HG02678 (cell line): ENCODE measurements around the gene TMEM192.
A peak's percentile ranks its signal among the peaks of the same experiment; 100 is the strongest.
"Not testable (repeated sequence)": the region's sequence is repeated elsewhere in the genome, so short reads cannot be mapped to it uniquely, and the experiment has no call there.

Source experiments
- ATAC-seq: cut with Tn5 transposase; IDR thresholded peaks from one replicate; pipeline ENCODE4 v1.9.1; 2021; ENCODE audit warnings: mild to moderate bottlenecking, moderate library complexity; ENCODE audit not compliant: unreplicated experiment

Gene TMEM192

DNA sequence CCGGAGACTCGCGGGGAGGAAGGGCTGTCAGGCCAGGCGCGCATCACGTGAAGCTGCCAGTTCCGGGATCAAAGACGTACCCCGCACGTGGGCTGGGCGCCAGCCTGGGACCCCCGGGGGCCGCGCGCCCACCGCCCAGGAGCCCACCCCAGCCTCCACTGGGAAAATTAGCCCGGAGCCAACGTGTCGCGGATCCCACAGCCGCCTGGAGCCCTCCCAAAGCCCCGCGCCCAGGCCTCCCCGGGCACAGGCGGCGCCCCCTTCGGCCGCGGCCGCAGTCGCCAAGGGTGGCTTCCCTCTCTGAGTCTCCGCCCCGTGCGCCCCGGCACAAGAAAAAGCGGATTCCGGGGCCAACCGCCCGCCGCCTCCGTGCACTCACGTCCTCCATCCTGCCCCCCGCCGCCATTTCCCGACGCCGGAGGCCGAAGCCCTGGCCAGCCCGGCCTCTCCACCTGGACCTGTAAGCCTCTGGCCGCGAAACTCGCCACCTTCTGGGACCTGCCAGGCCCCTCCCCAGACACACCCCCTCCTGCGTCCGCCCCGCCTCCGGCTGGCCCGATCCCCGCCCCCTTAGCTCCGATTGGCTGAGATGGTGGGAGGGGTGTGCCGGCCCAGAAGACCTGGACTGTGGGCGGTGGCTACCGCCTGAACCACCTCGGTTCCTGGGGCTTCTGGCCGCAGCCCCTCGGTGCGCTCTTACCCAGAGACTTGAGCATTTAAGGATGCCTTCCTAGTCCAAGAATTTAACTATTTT lies at the start of gene TMEM192:
Gene TMEM192, minus strand, starts transcription at position 493 of the 754 bp plus-strand sequence. Its CDS starts 87 bp downstream, at position 406.
- peak; percentile 95 for ATAC-seq

DNA sequence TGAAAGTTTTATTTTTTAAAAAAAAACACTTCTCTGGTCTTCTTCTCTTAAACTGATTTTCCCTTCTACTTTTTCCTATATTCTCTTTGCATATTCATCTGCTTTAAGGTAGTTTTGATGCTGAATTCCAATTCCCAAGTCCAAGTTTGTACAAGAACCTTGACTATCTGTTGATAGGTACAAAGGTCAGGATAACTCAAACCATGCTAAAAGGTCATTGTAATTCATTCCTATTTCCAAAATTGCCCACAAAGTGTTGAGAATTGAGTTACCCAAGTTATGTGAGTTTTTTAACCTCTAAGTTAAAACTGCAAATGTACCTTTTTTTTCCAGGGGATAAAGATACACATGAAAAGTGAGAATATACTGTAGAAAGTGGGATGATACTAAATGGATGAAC lies 46.1 kb upstream of the TMEM192 start:
- ATAC-seq, result no peak

GRCh38 chr4:165156906-165157305 lies 44.2 kb upstream of the TMEM192 start:
- no peak for ATAC-seq

DNA sequence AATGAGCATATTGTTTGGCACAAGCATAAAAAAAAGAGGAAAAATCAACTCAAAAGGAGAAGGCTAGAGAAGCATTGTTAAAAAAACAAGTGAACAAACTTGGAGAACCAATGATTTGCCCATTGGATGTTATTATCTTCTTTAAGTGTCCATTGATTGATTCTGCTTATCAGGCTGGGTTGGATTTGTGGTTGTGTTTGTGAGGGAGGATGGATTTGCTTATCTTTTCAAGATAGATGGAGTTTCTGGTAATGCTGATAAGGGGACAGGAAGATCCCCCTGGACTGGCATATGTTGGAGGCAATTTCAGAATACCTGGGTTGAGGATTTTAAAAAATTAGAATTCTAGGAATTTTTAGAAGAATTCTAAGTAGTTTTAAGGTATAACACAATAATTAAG lies 41.8 kb upstream of the TMEM192 start:
- ATAC-seq, result no peak

DNA sequence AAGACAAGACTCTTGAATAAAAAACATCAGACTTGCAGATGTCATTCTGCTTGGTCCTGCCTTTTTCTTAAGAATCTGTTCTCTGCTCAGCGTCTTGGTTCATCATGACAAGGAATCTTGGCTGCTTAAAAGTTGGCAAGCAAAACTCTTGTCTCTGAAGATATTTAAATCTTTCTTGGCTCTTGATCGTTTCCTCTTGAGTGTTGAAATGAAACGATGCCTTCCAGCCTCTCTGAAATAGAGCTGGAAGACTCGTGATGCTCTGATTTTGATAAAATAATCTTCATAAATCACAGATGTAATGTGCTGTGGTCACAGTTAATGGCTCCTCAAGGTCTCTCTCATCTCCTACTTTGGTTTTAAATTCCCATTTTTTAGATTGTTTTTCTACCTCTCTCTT lies 39.9 kb upstream of the TMEM192 start:
- ATAC-seq, result no peak

- ATAC-seq, result no peak
These were observed 39.1 kb upstream of the TMEM192 start for GRCh38 chr4:165151734-165152133.

- ATAC-seq, result no peak
These were observed 37.9 kb upstream of the TMEM192 start for GRCh38 chr4:165150545-165150944.

DNA sequence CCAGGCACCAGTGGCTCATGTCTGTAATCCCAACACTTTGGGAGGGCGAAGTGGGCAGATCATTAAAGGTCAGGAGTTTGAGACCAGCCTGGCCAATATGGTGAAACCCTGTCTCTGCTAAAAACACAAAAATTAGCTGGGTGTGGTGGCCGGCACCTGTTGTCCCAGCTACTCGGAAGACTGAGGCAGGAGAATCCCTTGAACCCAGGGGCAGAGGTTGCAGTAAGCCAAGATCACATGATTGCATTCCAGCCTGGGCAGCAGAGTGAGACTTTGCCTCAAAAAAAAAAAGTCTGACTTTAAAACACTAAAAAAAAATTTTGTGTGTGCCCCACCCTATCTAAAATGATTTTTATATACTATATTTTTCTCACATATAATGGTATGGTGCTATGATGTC lies 26.2 kb upstream of the TMEM192 start:
- no peak for ATAC-seq

DNA sequence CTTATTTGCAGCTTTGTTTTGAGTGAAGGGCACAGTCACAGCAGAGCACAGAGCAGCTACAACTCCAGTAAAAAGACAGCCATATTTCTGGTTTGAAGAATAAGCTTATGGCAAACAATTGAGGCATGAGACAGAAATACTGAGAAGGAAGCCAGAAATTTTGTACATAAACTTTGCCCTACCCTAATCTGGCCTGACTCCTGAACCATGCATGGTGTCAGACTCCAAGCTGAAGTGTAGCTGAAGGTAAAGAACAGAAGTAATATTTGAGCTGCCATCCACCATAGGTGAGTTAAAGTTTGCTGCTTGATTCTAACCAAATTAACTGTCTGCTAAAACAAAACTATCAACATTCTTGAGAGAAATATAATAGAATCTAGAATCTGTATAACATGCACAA lies 24.5 kb upstream of the TMEM192 start:
- ATAC-seq, result no peak

GRCh38 chr4:165136529-165136928 lies 23.9 kb upstream of the TMEM192 start:
- ATAC-seq, result no peak

- ATAC-seq, result no peak
These were observed 20.5 kb upstream of the TMEM192 start for GRCh38 chr4:165133150-165133549.

DNA sequence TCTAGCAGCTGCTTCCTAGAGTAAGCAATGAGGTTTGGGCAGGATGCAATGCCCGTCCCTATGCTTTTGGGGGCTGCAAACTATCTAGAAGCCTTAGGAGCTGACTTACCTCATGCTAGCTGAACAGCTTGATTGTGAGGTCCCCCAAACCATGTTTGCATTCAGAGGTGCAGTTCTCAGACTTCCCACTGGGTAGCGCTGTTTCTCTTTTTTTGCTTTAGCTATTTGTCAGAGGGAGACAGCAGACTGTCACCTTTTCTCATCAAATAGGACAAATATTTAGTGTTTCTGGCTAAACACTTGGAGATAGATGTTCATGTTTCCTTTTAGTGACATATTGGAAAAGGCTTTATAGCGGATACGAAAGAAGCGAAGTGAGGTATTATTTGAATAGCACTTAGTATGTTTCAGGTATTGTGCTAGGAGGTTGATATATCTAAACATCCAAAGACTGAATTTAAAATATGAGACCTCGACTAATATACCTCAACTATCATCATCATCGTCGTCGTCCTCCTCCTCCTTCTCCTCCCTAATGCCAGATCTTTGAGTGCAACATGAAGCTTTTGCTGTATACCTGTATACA lies 18.7 kb upstream of the TMEM192 start:
- ATAC-seq, result peak; percentile 84

DNA sequence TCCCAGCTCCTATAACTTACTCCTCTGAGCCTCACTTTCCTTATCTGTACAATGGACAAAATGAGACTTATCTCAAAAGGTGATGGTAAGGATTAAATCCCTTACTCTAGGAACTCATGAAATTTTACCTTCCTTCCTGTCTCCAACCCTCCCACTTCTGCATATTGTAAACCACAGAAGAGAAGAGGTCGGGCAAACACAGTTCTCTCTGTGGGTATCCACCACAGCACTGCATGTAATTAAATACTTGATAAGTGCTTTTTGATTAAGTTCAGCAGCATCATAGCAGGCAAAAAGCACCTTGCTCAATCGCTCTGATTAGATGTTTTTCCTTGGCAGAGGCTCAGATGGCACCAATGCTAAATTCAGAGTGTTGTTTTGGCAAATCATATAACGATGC lies 17.3 kb upstream of the TMEM192 start:
- ATAC-seq, result no peak

DNA sequence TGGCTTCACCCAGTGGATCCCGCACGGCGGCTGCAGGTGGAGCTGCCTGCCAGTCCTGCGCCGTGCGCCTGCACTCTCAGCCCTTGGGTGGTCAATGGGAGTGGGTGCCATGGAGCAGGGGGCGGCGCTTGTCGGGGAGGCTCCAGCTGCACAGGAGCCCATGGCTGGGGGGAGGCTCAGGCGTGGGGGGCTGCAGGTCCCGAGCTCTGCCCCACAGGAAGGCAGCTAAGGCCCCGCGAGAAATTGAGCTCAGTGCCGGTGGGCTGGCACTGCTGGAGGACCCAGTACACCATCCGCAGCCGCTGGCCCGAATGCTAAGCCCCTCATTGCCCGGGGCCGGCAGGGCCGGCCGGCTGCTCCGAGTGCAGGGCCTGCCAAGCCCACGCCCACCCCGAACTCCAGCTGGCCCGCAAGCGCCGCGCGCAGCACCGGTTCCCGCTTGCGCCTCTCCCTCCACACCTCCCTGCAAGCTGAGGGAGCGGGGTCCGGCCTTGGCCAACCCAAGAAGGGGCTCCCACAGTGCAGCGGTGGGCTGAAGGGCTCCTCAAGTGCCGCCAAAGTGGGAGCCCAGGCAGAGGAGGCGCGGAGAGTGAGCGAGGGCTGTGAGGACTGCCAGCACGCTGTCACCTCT lies 13.3 kb upstream of the TMEM192 start:
- not testable (repeated sequence) for ATAC-seq

GRCh38 chr4:165124488-165124887 lies 11.8 kb upstream of the TMEM192 start:
- no peak for ATAC-seq

DNA sequence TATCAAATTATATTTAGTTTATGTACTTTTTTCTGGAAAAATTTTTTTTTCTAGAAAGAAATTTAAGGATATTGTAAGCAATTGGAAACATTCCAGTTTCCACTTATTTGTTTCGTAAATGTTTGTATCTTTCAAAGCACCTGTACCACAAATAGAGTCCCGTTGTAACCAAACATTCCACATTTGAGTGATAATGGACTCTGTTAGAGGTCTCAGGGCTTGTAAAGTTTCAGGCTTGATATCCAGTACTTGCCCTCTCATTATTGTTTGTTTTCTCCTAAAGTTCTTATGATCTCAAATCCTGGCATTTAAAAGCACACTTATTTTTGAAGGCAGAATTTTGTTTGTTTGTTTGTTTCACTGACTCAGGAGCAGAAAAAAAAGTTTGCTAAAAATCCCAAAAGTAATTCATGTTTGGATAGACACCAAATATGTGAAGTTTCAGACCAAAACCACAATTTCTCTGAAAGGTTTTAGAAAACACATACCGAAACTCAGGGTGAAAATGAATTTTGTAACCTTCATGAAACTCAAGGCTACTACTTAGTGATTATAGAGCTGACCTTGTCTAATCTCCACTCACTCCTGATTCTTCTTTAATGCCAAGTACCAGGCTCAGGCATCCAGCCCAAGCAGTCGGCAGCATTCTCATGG lies 5.7 kb upstream of the TMEM192 start:
- peak; percentile 91 for ATAC-seq

- no peak for ATAC-seq
These were observed 2.6 kb upstream of the TMEM192 start for GRCh38 chr4:165115301-165115700.

DNA sequence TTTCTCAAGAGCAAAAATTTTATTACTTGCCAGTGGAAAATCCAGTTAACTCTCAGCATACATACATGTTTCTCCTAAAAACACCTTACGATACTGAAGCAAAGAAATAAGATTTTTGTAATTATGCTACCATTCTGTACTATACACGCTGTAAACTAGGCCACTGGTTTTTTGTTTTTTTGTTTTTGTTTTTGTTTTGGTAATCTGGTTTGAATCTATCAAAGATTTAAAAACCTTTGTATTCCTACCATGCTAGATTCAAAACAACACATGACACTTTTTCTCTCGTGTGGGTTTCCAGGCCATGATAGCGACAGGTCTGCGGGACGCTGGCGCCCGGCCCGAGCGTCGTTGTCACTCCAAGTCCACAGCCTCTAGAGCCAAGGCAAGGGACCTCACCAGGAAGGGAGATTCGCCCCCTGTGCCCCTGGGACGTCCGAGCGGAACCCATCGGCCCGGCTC lies 723 bp downstream of the TMEM192 start:
- no peak for ATAC-seq

DNA sequence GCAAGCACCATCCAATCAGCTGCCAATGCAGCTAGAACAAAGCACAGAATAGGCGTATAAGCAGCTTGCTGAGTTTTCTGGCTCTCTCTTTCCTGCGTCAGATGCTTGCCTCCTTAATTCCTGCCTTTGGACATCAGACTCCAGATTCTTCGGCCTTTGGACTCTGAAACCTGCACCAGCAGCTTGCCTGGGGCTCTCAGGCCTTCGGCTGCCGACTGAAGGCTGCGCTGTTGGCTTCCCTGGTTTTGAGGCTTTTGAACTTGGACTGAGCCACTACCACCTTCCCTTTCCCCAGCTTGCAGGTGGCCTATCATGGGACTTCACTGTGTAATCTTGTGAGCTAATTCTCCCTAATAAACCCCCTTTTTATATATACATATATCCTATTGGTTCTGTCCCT lies 6.1 kb downstream of the TMEM192 start:
- no peak for ATAC-seq

DNA sequence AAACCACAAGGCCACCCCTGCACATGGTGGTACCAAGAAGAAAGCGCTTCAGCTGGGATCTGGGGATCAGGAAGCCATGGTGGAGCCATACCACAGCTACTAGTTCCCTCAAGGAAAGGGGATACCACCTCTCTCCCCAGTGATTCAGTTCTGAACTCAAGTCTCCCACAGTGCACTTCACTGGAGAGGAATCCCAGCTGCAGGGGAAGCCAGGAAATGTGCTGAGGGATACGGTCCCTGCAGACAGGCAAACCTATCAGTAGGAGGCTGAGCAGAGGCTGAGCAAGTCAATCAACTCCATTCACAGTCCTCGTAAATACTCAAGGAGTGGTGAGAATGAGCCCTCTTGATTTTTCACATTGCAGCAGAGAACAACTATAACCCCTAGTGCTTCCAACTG lies 11.0 kb downstream of the TMEM192 start:
- ATAC-seq, result no peak

DNA sequence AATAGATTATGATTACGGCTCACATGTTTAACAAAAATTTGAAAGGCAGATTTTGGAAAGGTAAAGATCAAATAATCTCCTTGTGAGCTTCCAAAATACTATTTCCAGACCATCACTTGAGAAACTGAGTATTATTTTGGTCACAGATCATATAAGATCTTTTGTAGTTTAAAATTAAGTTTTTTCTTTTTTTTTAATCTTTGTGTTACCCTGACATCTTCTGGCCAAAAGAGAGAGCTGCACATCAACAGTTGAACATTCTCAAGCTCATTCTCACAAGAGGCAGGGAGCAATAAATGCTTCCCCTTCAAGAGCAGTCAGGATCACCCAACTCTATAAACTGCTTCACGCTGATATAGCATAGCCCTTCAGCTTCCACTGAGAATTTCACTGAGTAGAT lies 15.9 kb downstream of the TMEM192 start:
- no peak for ATAC-seq

- ATAC-seq, result no peak
These were observed 17.4 kb downstream of the TMEM192 start for GRCh38 chr4:165095291-165095690.
